ENCODE measurements around the gene FBXL7.

FBXL7 gene

GRCh38 chr5:15601274-15601673 lies 101.3 kb downstream of the FBXL7 start:
- Histone ChIP-seq H3F3A (ENCODE audit: control insufficient read depth, insufficient read depth) (no peaks in the 10 kb centered on the region), H3K36me3 (ENCODE audit: control insufficient read depth, low read length) (no peaks in the 10 kb centered on the region), H3K4me3 (ENCODE audit: low read length) (no peak overlapping the region), H3K79me2 (ENCODE audit: control insufficient read depth, low read length) (no peaks in the 10 kb centered on the region), H3K27me3 (ENCODE audit: control insufficient read depth, low read length) (no peaks in the 10 kb centered on the region), H3K4me1 (ENCODE audit: control insufficient read depth, low read length) (no peaks in the 10 kb centered on the region), H3K9me3 (ENCODE audit: control insufficient read depth, insufficient read depth, low read length) (no peaks in the 10 kb centered on the region), H3K9me2 (replicated peaks; ENCODE audit: control insufficient read depth, low read length) (no peaks in the 10 kb centered on the region), H4K20me1 (ENCODE audit: control insufficient read depth, insufficient read depth, low read depth, low read length) (no peaks in the 10 kb centered on the region), H3K4me2 (ENCODE audit: low read length) (no peak overlapping the region), H3K27ac (ENCODE audit: low read depth, low read length) (no peak overlapping the region)
- TF ChIP-seq, protein P1, sequence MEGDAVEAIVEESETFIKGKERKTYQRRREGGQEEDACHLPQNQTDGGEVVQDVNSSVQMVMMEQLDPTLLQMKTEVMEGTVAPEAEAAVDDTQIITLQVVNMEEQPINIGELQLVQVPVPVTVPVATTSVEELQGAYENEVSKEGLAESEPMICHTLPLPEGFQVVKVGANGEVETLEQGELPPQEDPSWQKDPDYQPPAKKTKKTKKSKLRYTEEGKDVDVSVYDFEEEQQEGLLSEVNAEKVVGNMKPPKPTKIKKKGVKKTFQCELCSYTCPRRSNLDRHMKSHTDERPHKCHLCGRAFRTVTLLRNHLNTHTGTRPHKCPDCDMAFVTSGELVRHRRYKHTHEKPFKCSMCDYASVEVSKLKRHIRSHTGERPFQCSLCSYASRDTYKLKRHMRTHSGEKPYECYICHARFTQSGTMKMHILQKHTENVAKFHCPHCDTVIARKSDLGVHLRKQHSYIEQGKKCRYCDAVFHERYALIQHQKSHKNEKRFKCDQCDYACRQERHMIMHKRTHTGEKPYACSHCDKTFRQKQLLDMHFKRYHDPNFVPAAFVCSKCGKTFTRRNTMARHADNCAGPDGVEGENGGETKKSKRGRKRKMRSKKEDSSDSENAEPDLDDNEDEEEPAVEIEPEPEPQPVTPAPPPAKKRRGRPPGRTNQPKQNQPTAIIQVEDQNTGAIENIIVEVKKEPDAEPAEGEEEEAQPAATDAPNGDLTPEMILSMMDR (IDR thresholded peaks at IDR 0.05; ENCODE audit: low read depth, low read length, poor library complexity, severe bottlenecking) = no peak
- TF ChIP-seq EZH2phosphoT487 (IDR thresholded peaks at IDR 0.05; ENCODE audit: borderline replicate concordance, low read length) = no peak

DNA sequence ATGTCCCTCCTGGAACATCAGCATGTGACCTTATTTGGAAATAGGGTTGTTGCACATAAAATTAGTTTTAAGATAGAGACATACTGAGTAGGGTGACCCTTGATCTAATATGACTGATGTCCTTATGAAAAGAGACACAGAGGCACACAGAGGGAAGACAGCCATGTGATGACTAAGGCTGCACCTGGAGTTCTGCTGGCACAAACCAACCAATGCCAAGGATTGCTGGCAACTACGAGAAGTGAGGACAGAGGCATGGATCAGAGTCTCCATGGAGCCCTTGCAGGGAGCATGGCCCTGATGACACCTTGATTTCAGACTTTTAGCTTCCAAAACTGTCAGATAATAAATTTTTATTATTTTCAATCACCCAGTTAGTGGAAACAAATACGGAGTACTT lies 101.9 kb downstream of the FBXL7 start:
- Histone ChIP-seq H3K9me3 (ENCODE audit: control insufficient read depth, insufficient read depth, low read length) (no peaks in the 10 kb centered on the region), H3K27ac (ENCODE audit: low read depth, low read length) (no peak overlapping the region), H4K20me1 (ENCODE audit: control insufficient read depth, insufficient read depth, low read depth, low read length) (no peaks in the 10 kb centered on the region), H3K79me2 (ENCODE audit: control insufficient read depth, low read length) (no peaks in the 10 kb centered on the region), H3K36me3 (ENCODE audit: control insufficient read depth, low read length) (no peaks in the 10 kb centered on the region), H3K4me1 (ENCODE audit: control insufficient read depth, low read length) (no peaks in the 10 kb centered on the region), H3F3A (ENCODE audit: control insufficient read depth, insufficient read depth) (no peaks in the 10 kb centered on the region), H3K4me3 (ENCODE audit: low read length) (no peak overlapping the region), H3K27me3 (ENCODE audit: control insufficient read depth, low read length) (no peaks in the 10 kb centered on the region), H3K4me2 (ENCODE audit: low read length) (no peak overlapping the region), H3K9me2 (replicated peaks; ENCODE audit: control insufficient read depth, low read length) (no peaks in the 10 kb centered on the region)
- TF ChIP-seq, protein P1 (IDR thresholded peaks at IDR 0.05; ENCODE audit: low read depth, low read length, poor library complexity, severe bottlenecking) = no peak
- TF ChIP-seq EZH2phosphoT487 (IDR thresholded peaks at IDR 0.05; ENCODE audit: borderline replicate concordance, low read length) = no peak

DNA sequence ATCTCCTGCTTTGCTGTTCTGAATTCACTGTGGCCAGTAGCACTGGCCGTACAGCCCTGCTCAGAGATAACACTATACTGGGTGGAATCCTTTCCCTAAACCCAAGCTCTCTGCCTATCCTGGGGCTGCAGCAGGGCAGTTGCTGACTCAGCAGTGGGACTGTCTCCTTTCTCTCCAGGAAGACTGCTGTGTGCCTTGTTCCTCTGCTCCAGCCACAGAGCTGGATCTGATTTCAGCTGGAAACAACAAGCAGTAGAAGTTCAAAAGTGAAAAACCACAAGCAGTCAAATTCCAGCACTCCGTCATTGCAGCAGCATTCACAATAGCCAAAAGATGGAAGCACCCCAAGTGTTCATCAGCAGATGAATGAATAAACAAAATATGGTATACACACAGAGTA lies 105.0 kb downstream of the FBXL7 start:
- no peaks in the 10 kb centered on the region for H3K36me3 ChIP-seq (ENCODE audit: control insufficient read depth, low read length)
- no peaks in the 10 kb centered on the region for H3K4me1 ChIP-seq (ENCODE audit: control insufficient read depth, low read length)
- no peaks in the 10 kb centered on the region for H3K79me2 ChIP-seq (ENCODE audit: control insufficient read depth, low read length)
- TF ChIP-seq EZH2phosphoT487 (IDR thresholded peaks at IDR 0.05; ENCODE audit: borderline replicate concordance, low read length) = no peak
- H3K9me2 ChIP-seq (replicated peaks; ENCODE audit: control insufficient read depth, low read length) = no peaks in the 10 kb centered on the region
- no peak overlapping the region for H3K4me2 ChIP-seq (ENCODE audit: low read length)
- no peaks in the 10 kb centered on the region for H3K27me3 ChIP-seq (ENCODE audit: control insufficient read depth, low read length)
- H3K4me3 ChIP-seq (ENCODE audit: low read length) = no peak overlapping the region
- H3F3A ChIP-seq (ENCODE audit: control insufficient read depth, insufficient read depth) = no peaks in the 10 kb centered on the region
- H3K9me3 ChIP-seq (ENCODE audit: control insufficient read depth, insufficient read depth, low read length) = no peaks in the 10 kb centered on the region
- no peaks in the 10 kb centered on the region for H4K20me1 ChIP-seq (ENCODE audit: control insufficient read depth, insufficient read depth, low read depth, low read length)
- H3K27ac ChIP-seq (ENCODE audit: low read depth, low read length) = no peak overlapping the region

GRCh38 chr5:15606197-15606596 lies 106.2 kb downstream of the FBXL7 start:
- Histone ChIP-seq H3K27me3 (ENCODE audit: control insufficient read depth, low read length) (no peaks in the 10 kb centered on the region), H3K9me2 (replicated peaks; ENCODE audit: control insufficient read depth, low read length) (no peaks in the 10 kb centered on the region), H3K27ac (ENCODE audit: low read depth, low read length) (no peak overlapping the region), H3K79me2 (ENCODE audit: control insufficient read depth, low read length) (no peaks in the 10 kb centered on the region), H3K36me3 (ENCODE audit: control insufficient read depth, low read length) (no peaks in the 10 kb centered on the region), H3K4me1 (ENCODE audit: control insufficient read depth, low read length) (no peaks in the 10 kb centered on the region), H3K4me2 (ENCODE audit: low read length) (no peak overlapping the region), H4K20me1 (ENCODE audit: control insufficient read depth, insufficient read depth, low read depth, low read length) (no peaks in the 10 kb centered on the region), H3K4me3 (ENCODE audit: low read length) (no peak overlapping the region), H3F3A (ENCODE audit: control insufficient read depth, insufficient read depth) (no peaks in the 10 kb centered on the region), H3K9me3 (ENCODE audit: control insufficient read depth, insufficient read depth, low read length) (no peaks in the 10 kb centered on the region)
- TF ChIP-seq, protein P1 (IDR thresholded peaks at IDR 0.05; ENCODE audit: low read depth, low read length, poor library complexity, severe bottlenecking) = no peak
- no peak for TF ChIP-seq EZH2phosphoT487 (IDR thresholded peaks at IDR 0.05; ENCODE audit: borderline replicate concordance, low read length)
